ENCODE measurements around the gene PSEN1.

DNA sequence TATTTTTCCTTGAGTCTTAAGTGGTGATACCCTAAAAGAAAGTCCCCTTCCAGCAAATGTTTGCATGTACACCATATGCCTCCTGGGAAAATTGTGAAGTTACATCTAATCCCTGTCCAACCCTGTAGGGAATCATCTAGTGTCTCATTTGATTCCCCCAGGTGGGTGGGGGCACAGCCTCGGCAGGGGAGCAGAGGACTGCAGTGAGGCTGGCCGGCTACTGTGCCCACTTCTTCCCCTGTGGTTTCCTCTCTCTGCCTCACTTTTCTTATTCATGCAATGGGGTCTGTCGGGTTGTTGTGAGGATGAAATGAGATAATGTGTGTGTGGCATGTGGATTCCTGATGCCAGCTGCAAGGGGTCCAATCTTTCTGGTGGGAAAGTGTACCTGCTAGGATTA, 107.0 kb downstream of the PSEN1 start:
- no peak for TF ChIP-seq POLR2A (IDR thresholded peaks at IDR 0.05; ENCODE audit: extremely low read depth, insufficient read length)
- TF ChIP-seq, protein P1, sequence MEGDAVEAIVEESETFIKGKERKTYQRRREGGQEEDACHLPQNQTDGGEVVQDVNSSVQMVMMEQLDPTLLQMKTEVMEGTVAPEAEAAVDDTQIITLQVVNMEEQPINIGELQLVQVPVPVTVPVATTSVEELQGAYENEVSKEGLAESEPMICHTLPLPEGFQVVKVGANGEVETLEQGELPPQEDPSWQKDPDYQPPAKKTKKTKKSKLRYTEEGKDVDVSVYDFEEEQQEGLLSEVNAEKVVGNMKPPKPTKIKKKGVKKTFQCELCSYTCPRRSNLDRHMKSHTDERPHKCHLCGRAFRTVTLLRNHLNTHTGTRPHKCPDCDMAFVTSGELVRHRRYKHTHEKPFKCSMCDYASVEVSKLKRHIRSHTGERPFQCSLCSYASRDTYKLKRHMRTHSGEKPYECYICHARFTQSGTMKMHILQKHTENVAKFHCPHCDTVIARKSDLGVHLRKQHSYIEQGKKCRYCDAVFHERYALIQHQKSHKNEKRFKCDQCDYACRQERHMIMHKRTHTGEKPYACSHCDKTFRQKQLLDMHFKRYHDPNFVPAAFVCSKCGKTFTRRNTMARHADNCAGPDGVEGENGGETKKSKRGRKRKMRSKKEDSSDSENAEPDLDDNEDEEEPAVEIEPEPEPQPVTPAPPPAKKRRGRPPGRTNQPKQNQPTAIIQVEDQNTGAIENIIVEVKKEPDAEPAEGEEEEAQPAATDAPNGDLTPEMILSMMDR (IDR thresholded peaks at IDR 0.05; ENCODE audit: low read depth, low read length), result no peak
